GM13977 (cell line): ENCODE measurements around the gene ERCC2.

ENCODE experiments used
- DNase-seq: peaks from one replicate; pipeline ENCODE4 v3.0.0; 2012; ENCODE audit warnings: low spot score
- in situ Hi-C: fragments of 300-500 bp; cut with MboI; formaldehyde crosslinking; loops from one replicate; pipeline ENCODE4 v1.12.0; 2022; ENCODE audit warnings: low sequenced_read_pairs, low pct_unique_long_range_greater_than_20kb, mixed read lengths, inconsistent platforms; ENCODE audit not compliant: unreplicated experiment
- TF ChIP-seq, protein P1 (sequence below): IDR thresholded peaks from 2 replicates; pipeline ENCODE4 v1.5.1; 2012; ENCODE audit warnings: mild to moderate bottlenecking, control low read depth; ENCODE audit not compliant: insufficient read depth; ENCODE audit errors: extremely low read depth, missing control alignments

The ERCC2 gene

DNA sequence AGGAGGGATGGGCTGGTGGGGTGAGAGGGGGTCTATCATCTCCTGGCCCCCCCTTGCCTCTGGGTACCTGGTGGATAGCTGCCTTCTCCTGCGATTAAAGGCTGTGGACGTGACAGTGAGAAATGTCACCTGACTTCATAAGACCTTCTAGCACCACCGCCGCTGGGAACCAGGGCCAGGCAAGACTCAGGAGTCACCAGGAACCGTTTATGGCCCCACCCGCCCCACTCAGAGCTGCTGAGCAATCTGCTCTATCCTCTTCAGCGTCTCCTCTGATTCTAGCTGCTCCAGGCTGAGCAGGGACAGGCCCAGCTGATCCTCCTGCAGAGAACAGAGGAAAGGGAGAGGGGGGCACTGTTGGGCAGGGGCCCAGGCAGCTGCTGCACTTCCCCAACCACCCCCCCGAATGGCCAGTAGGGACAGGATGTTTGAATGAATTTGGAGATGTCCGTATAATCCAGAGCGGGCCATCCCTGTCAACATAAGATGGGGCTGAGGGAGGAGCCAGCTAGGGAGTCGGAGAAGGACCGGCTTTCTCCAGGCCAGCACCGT lies 18.9 kb downstream of the ERCC2 start:
- DNase-seq: no peak
- TF ChIP-seq, protein P1, sequence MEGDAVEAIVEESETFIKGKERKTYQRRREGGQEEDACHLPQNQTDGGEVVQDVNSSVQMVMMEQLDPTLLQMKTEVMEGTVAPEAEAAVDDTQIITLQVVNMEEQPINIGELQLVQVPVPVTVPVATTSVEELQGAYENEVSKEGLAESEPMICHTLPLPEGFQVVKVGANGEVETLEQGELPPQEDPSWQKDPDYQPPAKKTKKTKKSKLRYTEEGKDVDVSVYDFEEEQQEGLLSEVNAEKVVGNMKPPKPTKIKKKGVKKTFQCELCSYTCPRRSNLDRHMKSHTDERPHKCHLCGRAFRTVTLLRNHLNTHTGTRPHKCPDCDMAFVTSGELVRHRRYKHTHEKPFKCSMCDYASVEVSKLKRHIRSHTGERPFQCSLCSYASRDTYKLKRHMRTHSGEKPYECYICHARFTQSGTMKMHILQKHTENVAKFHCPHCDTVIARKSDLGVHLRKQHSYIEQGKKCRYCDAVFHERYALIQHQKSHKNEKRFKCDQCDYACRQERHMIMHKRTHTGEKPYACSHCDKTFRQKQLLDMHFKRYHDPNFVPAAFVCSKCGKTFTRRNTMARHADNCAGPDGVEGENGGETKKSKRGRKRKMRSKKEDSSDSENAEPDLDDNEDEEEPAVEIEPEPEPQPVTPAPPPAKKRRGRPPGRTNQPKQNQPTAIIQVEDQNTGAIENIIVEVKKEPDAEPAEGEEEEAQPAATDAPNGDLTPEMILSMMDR: no peak
- in situ Hi-C loops: no loop called here

DNA sequence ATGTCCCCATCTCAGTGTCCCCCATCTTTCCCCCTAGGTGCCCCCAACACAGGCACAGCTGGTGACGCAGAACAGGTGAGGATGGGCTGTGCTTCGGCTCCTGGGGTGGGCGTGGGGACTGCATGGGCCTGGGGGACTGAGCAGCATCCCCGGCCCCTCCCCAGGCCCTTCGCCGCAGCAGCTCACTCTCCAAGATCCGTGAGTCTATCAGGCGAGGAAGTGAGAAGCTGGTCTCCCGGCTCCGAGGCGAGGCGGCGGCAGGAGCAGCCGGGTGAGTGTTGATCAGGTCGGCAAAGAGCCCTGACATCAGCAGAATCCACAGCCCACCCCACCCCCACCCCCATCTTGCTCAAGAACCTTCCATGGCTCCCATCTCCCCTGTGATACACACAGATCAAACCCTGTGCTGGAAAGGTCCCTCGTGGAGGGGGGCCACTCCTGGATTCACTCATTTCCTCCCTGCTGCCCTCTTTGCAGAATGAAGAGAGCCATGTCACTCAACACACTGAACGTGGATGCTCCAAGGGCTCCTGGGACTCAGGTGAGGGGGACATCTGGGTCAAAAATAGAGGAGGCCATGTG lies 19.8 kb downstream of the ERCC2 start:
- no peak for DNase-seq
- in situ Hi-C loops: no loop called here
- TF ChIP-seq, protein P1: no peak

DNA sequence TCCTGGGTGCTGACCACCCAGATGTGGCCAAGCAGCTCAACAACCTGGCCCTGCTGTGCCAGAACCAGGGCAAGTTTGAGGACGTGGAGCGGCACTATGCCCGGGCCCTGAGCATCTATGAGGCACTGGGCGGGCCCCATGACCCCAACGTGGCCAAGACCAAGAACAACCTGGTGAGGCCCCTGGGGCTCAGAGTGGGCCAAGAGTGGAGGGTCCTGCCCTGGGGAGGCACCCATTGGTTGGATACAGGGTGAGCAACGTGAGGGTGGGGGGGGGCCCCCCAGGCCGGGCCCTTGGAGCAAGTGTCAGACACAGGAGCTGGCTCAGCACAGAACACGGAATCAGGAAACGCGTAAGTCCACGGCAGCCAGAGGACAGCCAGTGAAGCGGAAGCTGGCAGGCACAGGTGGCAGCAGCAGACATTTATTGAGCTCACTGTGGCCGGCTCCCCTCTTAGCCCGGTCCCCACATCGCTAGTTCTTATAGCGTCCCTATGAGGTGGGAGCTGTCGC lies 20.9 kb downstream of the ERCC2 start:
- in situ Hi-C loops: no loop called here
- TF ChIP-seq, protein P1: no peak
- no peak for DNase-seq

DNA sequence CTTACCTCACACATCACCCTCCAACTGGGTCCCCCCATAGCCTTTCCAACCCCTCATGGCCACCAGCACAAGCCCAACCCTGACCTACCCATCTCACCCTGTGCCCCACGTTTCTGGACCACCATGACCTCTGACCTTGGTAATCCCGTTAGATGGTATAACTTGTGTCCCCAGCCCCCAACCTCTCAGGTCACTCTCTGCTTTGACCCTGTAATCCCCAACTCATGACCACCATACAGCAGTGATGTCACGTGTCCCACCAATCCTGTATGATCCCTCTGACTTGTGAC lies 21.3 kb downstream of the ERCC2 start:
- in situ Hi-C loops: no loop called here
- TF ChIP-seq, protein P1: no peak
- DNase-seq: no peak

DNA sequence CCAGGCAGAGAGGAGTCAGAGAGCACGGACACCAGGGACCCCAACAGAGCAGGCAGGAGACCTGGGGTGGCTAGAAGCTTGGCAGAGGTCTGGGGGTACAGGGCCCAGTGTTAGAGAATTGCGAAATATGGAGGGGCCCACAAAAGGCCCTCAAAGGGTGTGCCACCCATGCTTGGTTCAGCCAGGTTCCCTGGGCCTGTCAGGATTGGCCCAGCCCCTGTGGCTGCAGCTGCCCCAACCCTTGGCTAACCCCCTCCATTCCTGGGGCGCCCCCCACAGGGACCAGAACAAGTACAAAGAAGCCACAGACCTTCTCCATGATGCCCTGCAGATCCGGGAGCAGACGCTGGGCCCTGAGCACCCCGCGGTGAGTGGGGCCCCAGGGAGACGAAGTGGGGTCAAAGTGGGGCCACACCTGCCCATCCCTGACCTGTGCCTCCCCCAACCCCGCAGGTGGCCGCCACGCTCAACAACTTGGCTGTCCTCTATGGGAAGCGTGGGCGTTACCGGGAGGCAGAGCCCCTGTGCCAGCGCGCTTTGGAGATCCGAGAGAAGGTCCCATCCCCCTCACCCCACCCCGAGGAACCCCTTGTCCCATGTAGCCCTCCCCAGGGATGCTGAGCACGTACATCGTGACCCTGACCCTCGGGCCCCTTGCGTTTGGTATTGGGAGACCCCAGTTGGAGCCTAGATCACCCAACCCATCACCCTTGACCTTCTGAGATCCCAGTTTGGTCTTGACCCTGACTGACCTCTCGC lies 21.8 kb downstream of the ERCC2 start:
- TF ChIP-seq, protein P1: no peak
- no peak for DNase-seq
- in situ Hi-C loops: no loop called here

DNA sequence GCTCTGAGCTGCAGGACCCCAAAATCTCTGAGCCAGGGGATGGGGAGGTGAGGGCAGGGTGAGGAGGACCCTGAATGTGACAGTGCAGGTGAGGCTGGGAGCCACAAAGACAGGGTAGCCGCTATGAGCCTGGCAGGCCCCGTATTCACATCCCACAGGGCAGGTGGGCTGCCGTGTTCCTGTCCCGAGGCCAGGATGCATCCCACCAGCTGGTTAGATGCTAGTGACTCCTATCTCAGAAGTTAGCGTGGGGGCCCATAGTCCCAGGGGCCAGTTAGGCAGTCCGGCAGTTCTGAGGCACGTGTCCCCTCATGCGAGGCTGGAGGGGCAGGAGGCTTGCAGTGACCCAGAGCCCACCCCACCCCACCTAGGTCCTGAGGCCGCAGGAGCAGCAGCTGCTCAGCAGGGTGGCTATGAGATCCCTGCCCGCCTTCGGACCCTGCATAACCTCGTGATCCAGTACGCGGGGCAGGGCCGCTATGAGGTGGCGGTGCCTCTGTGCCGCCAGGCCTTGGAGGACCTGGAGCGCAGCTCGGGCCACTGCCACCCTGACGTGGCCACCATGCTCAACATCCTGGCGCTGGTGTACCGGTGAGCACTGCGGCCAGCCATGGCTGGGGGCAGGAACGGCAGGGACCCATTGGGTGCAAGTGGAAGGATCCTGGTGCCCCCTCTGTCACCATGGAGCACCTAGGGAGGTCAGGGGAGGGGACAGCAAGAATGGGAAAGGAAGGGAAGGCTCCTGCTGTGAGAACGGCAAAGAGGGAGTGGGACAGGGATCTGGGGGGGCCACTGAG lies 22.6 kb downstream of the ERCC2 start:
- DNase-seq: no peak
- TF ChIP-seq, protein P1: no peak
- in situ Hi-C loops: no loop called here
